HG02759 (cell line): ENCODE measurements around the gene TUBGCP6.

Experiments
- ATAC-seq: cut with Tn5 transposase; IDR thresholded peaks from one replicate; pipeline ENCODE4 v1.9.1; 2021; ENCODE audit warnings: mild to moderate bottlenecking, moderate library complexity; ENCODE audit not compliant: unreplicated experiment

TUBGCP6 gene

GRCh38 chr22:50184004-50184901, 60.6 kb downstream of the TUBGCP6 start:
- no peak for ATAC-seq

- no peak for ATAC-seq
Observed at GRCh38 chr22:50183141-50183971, 61.5 kb downstream of the TUBGCP6 start.

- ATAC-seq, result no peak
Observed at GRCh38 chr22:50182176-50183081, 62.4 kb downstream of the TUBGCP6 start.

- no peak for ATAC-seq
Observed at GRCh38 chr22:50180727-50181521, 63.9 kb downstream of the TUBGCP6 start.

- no peak for ATAC-seq
Observed at GRCh38 chr22:50179937-50180726, 64.7 kb downstream of the TUBGCP6 start.

- ATAC-seq, result no peak
Observed at GRCh38 chr22:50178871-50179869, 65.7 kb downstream of the TUBGCP6 start.

GRCh38 chr22:50178471-50178864, 66.4 kb downstream of the TUBGCP6 start:
- ATAC-seq, result no peak

- ATAC-seq, result no peak
Observed at GRCh38 chr22:50177537-50178470, 67.0 kb downstream of the TUBGCP6 start.

GRCh38 chr22:50176850-50177536, 67.8 kb downstream of the TUBGCP6 start:
- no peak for ATAC-seq

- ATAC-seq, result no peak
Observed at GRCh38 chr22:50175921-50176849, 68.6 kb downstream of the TUBGCP6 start.

GRCh38 chr22:50175191-50175461, 69.7 kb downstream of the TUBGCP6 start:
- ATAC-seq, result no peak

- no peak for ATAC-seq
Observed at GRCh38 chr22:50174382-50175190, 70.2 kb downstream of the TUBGCP6 start.

- ATAC-seq, result no peak
Observed at GRCh38 chr22:50173983-50174355, 70.9 kb downstream of the TUBGCP6 start.

GRCh38 chr22:50173311-50173982, 71.4 kb downstream of the TUBGCP6 start:
- ATAC-seq, result no peak
